HepG2 (cell line): ENCODE results near the gene NFYC. TPM values are rescaled to one million over a fixed set of nuclear protein-coding genes. Genes with fewer than 3 reads are reported as not detected.

Experiments used
- CBX5 ChIP-seq: sonication (generic); formaldehyde crosslinking; IDR thresholded peaks from 2 replicates; pipeline ENCODE4 v1.4.0; 2020; ENCODE audit warnings: missing genetic modification reagents, borderline replicate concordance
- EP300 ChIP-seq, 3 experiments: sonication (generic) in 1 of 3; formaldehyde crosslinking in 1 of 3; IDR thresholded peaks; 2 replicates each; pipeline versions ENCODE4 v1.5.1 to v1.6.1; 2011 to 2020; ENCODE audit warnings: low read depth in 2 of 3, low read length in 2 of 3, borderline replicate concordance in 1 of 3, improper control_type of control experiment in 1 of 3, mild to moderate bottlenecking in 1 of 3, missing genetic modification reagents in 1 of 3, moderate library complexity in 1 of 3
- FOXM1 ChIP-seq: sonication (generic); formaldehyde crosslinking; IDR thresholded peaks from 2 replicates; pipeline ENCODE4 v1.5.0; 2020; ENCODE audit warnings: missing genetic modification reagents
- GMEB2 ChIP-seq: IDR thresholded peaks from 2 replicates; pipeline ENCODE4 v1.6.1; 2016; ENCODE audit warnings: missing biosample characterization, missing genetic modification reagents, low read depth
- HBP1 ChIP-seq: IDR thresholded peaks from 2 replicates; pipeline ENCODE4 v1.6.1; 2016; ENCODE audit warnings: low read depth, control low read depth
- IKZF1 ChIP-seq: fragments of 450-650 bp; IDR thresholded peaks from 2 replicates; pipeline ENCODE4 v1.7.1; 2016
- MAF1 ChIP-seq: sonication (generic); formaldehyde crosslinking; IDR thresholded peaks from 2 replicates; pipeline ENCODE4 v1.5.0; 2020; ENCODE audit warnings: missing genetic modification reagents, borderline replicate concordance
- MEF2D ChIP-seq: sonication (generic); formaldehyde crosslinking; IDR thresholded peaks from 2 replicates; pipeline ENCODE4 v1.5.1; 2020; ENCODE audit warnings: mild to moderate bottlenecking, missing genetic modification reagents
- MXI1 ChIP-seq: IDR thresholded peaks from 3 replicates; pipeline ENCODE4 v1.6.1; 2012; ENCODE audit warnings: low read depth, low read length, inconsistent platforms, borderline replicate concordance
- PAF1 ChIP-seq: IDR thresholded peaks from 2 replicates; pipeline ENCODE4 v1.6.1; 2016; ENCODE audit warnings: missing genetic modification reagents, missing compliant biosample characterization
- PAWR ChIP-seq: sonication (generic); formaldehyde crosslinking; IDR thresholded peaks from 2 replicates; pipeline ENCODE4 v1.4.0; 2020; ENCODE audit warnings: missing genetic modification reagents, mild to moderate bottlenecking, borderline replicate concordance
- RNF2 ChIP-seq: fragments of 450-650 bp; conservative IDR thresholded peaks from 2 replicates; pipeline ENCODE4 v1.6.1; 2016; ENCODE audit warnings: low read depth
- SRF ChIP-seq: IDR thresholded peaks from 2 replicates; pipeline ENCODE4 v1.6.1; 2011; ENCODE audit warnings: mild to moderate bottlenecking, low read depth, low read length, moderate library complexity
- TMF1 ChIP-seq: sonication (generic); formaldehyde crosslinking; IDR thresholded peaks from 2 replicates; pipeline ENCODE4 v1.8.1; 2022; ENCODE audit warnings: low read depth, missing genetic modification reagents
- TP53 ChIP-seq: sonication (generic); formaldehyde crosslinking; conservative IDR thresholded peaks from 2 replicates; pipeline ENCODE4 v1.4.0; 2020; ENCODE audit warnings: missing genetic modification reagents
- ZBTB2 ChIP-seq: sonication (generic); formaldehyde crosslinking; IDR thresholded peaks from 2 replicates; pipeline ENCODE4 v1.8.0; 2022; ENCODE audit warnings: low read depth, missing genetic modification reagents
- ZFX ChIP-seq: sonication (generic); formaldehyde crosslinking; IDR thresholded peaks from 2 replicates; pipeline ENCODE4 v1.4.0; 2020; ENCODE audit warnings: mild to moderate bottlenecking, low read depth, missing genetic modification reagents, moderate library complexity
- ZNF260 ChIP-seq: sonication (generic); formaldehyde crosslinking; IDR thresholded peaks from 2 replicates; pipeline ENCODE4 v1.4.0; 2020; ENCODE audit warnings: missing genetic modification reagents, low read depth, mild to moderate bottlenecking, borderline replicate concordance
- ZNF329 ChIP-seq: sonication (generic); formaldehyde crosslinking; IDR thresholded peaks from 2 replicates; pipeline ENCODE4 v1.9.0; 2021; ENCODE audit warnings: low read depth, mild to moderate bottlenecking, missing genetic modification reagents
- ZNF629 ChIP-seq: sonication (generic); formaldehyde crosslinking; conservative IDR thresholded peaks from 2 replicates; pipeline ENCODE4 v1.5.0; 2020; ENCODE audit warnings: missing genetic modification reagents
- ZNF773 ChIP-seq: sonication (generic); formaldehyde crosslinking; IDR thresholded peaks from 2 replicates; pipeline ENCODE4 v1.4.0; 2020; ENCODE audit warnings: missing genetic modification reagents, borderline replicate concordance
- ZNF781 ChIP-seq: sonication (generic); formaldehyde crosslinking; IDR thresholded peaks from 2 replicates; pipeline ENCODE4 v1.5.1; 2020; ENCODE audit warnings: borderline replicate concordance, mild to moderate bottlenecking, missing genetic modification reagents; ENCODE audit errors: not compliant biosample characterization
- ZSCAN5A ChIP-seq: sonication (generic); formaldehyde crosslinking; IDR thresholded peaks from 2 replicates; pipeline ENCODE4 v1.8.0; 2022; ENCODE audit warnings: mild to moderate bottlenecking, missing genetic modification reagents, borderline replicate concordance
- polyA plus RNA-seq, 8 experiments: library from polyadenylated mRNA; depleted of rRNA in 3 of 8; stranded (reverse) in 7 of 8; unstranded in 1 of 8; fragments of >200 nt; fragmentation: Illumina TruSeq in 4 of 8; extraction: Trizol in 4 of 8; gene quantifications; 2 replicates each; pipeline versions ENCODE4 v1.2.1 to v1.2.3, GENCODE V29; 2011 to 2016; ENCODE audit warnings: low read depth in 4 of 8, missing spikeins in 1 of 8, mixed read lengths in 1 of 8; ENCODE audit not compliant: insufficient read depth in 1 of 8
- total RNA-seq, 5 experiments: library from RNA; depleted of rRNA; stranded (reverse); fragments of >200 nt; fragmentation: Illumina TruSeq; extraction: Trizol; gene quantifications; 2 replicates each; pipeline ENCODE4 v1.2.3, GENCODE V29; 2016; ENCODE audit warnings: low read depth in 1 of 5

NFYC gene
- total and polyA plus RNA-seq, 2 of the 13 experiments (the other 11 are each of a cell fraction or from before 2014, with no cell fraction given) = 33.9 to 73.7 TPM

GRCh38 chr1:40691538-40692428, at the start of gene NFYC (continued):
- TF ChIP-seq ZNF781 (CRISPR knock-in tag) = peak; percentile 92
- TF ChIP-seq MXI1 = peak; percentile 65; the same call in 1 of the 3 replicates
- no peak for TF ChIP-seq SRF
- no peak; the same call in 1 of the 2 replicates for TF ChIP-seq GMEB2 (CRISPR knock-in tag)
- no peak; the same call in 1 of the 2 replicates for TF ChIP-seq ZNF329 (CRISPR knock-in tag)
- no peak for TF ChIP-seq FOXM1 (CRISPR knock-in tag)
- TF ChIP-seq TMF1 (CRISPR knock-in tag) = no peak
- TF ChIP-seq ZFX (CRISPR knock-in tag) = peak; percentile 82
- TF ChIP-seq MEF2D (CRISPR knock-in tag) = peak; percentile 61; the same call in 1 of the 2 replicates
- no peak for TF ChIP-seq ZNF629 (CRISPR knock-in tag)
- 0 out of 2 replicates have a peak, but pooled peaks have one; percentile 71 for TF ChIP-seq ZNF260 (CRISPR knock-in tag)
- TF ChIP-seq ZSCAN5A (CRISPR knock-in tag) = 0 out of 2 replicates have a peak, but pooled peaks have one; percentile 8
- TF ChIP-seq PAWR (CRISPR knock-in tag) = 0 out of 2 replicates have a peak, but pooled peaks have one; percentile 63
- TF ChIP-seq ZNF773 (CRISPR knock-in tag) = peak; percentile 91; the same call in 1 of the 2 replicates
- TF ChIP-seq HBP1 = peak; percentile 28; the same call in 1 of the 2 replicates
- TF ChIP-seq EP300 (IDR thresholded peaks at IDR 0.05; ENCODE audit: low read depth in 2 of 2, low read length in 2 of 2) = peak in 1 of 2 experiments; percentile 41; a peak in 1 of 4 replicates
- peak; percentile 50; the same call in 1 of the 2 replicates for TF ChIP-seq EP300 (CRISPR knock-in tag; IDR thresholded peaks at IDR 0.05; ENCODE audit: borderline replicate concordance)
- TF ChIP-seq ZBTB2 (CRISPR knock-in tag) = peak; percentile 93
- peak; percentile 78 for TF ChIP-seq CBX5 (CRISPR knock-in tag)
- TF ChIP-seq TP53 (CRISPR knock-in tag) = no peak
- TF ChIP-seq IKZF1 = no peak
- TF ChIP-seq RNF2 = peak; percentile 85
- no peak for TF ChIP-seq MAF1 (CRISPR knock-in tag)
- 0 out of 2 replicates have a peak, but pooled peaks have one; percentile 64 for TF ChIP-seq PAF1 (CRISPR knock-in tag)
